ENCODE results near the gene NCAN. TPM values are rescaled to one million over a fixed set of nuclear protein-coding genes. Genes with fewer than 3 reads are reported as not detected.

Gene NCAN
- polyA plus RNA-seq, 1 donor from 2014 or later = 52.1 TPM

DNA sequence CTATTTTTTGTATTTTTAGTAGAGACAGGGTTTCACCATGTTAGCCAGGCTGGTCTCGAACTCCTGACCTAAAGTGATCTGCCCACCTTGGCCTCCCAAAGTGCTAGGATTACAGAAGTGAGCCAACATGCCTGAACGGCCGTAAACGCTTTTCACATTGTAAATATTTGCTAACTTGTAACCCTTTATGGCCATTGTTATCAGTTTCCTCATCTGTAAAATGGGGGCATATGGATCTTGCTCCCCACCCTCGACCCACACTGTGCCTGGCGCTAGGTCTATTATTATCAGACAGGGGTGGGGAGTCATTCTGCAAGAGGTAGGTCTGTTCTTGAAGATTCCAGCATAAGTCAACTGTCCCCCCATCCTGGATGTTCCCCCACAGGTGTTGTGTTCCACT lies 11.9 kb downstream of the NCAN start:
- Histone ChIP-seq H3K9me3 (ENCODE audit: low read length) (no peaks in the 10 kb centered on the region), H3K27ac (ENCODE audit: low read length) (no peak overlapping the region), H4K20me1 (ENCODE audit: insufficient read depth) (no peaks in the 10 kb centered on the region), H3K36me3 (ENCODE audit: insufficient read depth, low read length) (peaks cover 6% of the 10 kb centered on the region), H2AFZ (ENCODE audit: low read depth, low read length) (no peak overlapping the region), H3K9me2 (ENCODE audit: insufficient read depth, low read length) (no peaks in the 10 kb centered on the region), H3K4me2 (ENCODE audit: low read length) (no peak overlapping the region), H3K4me3 (ENCODE audit: low read length) (no peak overlapping the region), H3F3A (ENCODE audit: insufficient read depth, low read length, poor library complexity, severe bottlenecking) (no peaks in the 10 kb centered on the region), H3K27me3 (ENCODE audit: insufficient read depth, low read depth, low read length) (no peaks in the 10 kb centered on the region), H3K9ac (ENCODE audit: low read length) (no peak overlapping the region), H3K79me2 (replicated peaks; ENCODE audit: insufficient read depth, low read length) (no peaks in the 10 kb centered on the region)
- no peak for TF ChIP-seq RAD21 (conservative IDR thresholded peaks at IDR 0.05)
- TF ChIP-seq POLR2AphosphoS5 (IDR thresholded peaks at IDR 0.05) = no peak
- TF ChIP-seq SMC3 (conservative IDR thresholded peaks at IDR 0.05; ENCODE audit: poor library complexity) = no peak
- TF ChIP-seq, protein P1, sequence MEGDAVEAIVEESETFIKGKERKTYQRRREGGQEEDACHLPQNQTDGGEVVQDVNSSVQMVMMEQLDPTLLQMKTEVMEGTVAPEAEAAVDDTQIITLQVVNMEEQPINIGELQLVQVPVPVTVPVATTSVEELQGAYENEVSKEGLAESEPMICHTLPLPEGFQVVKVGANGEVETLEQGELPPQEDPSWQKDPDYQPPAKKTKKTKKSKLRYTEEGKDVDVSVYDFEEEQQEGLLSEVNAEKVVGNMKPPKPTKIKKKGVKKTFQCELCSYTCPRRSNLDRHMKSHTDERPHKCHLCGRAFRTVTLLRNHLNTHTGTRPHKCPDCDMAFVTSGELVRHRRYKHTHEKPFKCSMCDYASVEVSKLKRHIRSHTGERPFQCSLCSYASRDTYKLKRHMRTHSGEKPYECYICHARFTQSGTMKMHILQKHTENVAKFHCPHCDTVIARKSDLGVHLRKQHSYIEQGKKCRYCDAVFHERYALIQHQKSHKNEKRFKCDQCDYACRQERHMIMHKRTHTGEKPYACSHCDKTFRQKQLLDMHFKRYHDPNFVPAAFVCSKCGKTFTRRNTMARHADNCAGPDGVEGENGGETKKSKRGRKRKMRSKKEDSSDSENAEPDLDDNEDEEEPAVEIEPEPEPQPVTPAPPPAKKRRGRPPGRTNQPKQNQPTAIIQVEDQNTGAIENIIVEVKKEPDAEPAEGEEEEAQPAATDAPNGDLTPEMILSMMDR (IDR thresholded peaks at IDR 0.05; ENCODE audit: poor library complexity, severe bottlenecking) = no peak
- no peak for TF ChIP-seq MXI1 (conservative IDR thresholded peaks at IDR 0.05; ENCODE audit: poor library complexity, severe bottlenecking)
- no peak for TF ChIP-seq EP300 (conservative IDR thresholded peaks at IDR 0.05; ENCODE audit: poor library complexity, severe bottlenecking)
- TF ChIP-seq EZH2 (IDR thresholded peaks at IDR 0.05; ENCODE audit: borderline replicate concordance, insufficient read depth, low read length, poor library complexity, severe bottlenecking) = no peak
- no peak for TF ChIP-seq TAF1 (IDR thresholded peaks at IDR 0.05; ENCODE audit: low read depth)
- TF ChIP-seq, protein P2, sequence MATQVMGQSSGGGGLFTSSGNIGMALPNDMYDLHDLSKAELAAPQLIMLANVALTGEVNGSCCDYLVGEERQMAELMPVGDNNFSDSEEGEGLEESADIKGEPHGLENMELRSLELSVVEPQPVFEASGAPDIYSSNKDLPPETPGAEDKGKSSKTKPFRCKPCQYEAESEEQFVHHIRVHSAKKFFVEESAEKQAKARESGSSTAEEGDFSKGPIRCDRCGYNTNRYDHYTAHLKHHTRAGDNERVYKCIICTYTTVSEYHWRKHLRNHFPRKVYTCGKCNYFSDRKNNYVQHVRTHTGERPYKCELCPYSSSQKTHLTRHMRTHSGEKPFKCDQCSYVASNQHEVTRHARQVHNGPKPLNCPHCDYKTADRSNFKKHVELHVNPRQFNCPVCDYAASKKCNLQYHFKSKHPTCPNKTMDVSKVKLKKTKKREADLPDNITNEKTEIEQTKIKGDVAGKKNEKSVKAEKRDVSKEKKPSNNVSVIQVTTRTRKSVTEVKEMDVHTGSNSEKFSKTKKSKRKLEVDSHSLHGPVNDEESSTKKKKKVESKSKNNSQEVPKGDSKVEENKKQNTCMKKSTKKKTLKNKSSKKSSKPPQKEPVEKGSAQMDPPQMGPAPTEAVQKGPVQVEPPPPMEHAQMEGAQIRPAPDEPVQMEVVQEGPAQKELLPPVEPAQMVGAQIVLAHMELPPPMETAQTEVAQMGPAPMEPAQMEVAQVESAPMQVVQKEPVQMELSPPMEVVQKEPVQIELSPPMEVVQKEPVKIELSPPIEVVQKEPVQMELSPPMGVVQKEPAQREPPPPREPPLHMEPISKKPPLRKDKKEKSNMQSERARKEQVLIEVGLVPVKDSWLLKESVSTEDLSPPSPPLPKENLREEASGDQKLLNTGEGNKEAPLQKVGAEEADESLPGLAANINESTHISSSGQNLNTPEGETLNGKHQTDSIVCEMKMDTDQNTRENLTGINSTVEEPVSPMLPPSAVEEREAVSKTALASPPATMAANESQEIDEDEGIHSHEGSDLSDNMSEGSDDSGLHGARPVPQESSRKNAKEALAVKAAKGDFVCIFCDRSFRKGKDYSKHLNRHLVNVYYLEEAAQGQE (IDR thresholded peaks at IDR 0.05; ENCODE audit: borderline replicate concordance) = no peak

GRCh38 chr19:19224150-19224851 lies 12.5 kb downstream of the NCAN start:
- H3F3A ChIP-seq (ENCODE audit: insufficient read depth, low read length, poor library complexity, severe bottlenecking) = no peaks in the 10 kb centered on the region
- no peak for TF ChIP-seq MXI1 (conservative IDR thresholded peaks at IDR 0.05; ENCODE audit: poor library complexity, severe bottlenecking)
- TF ChIP-seq TAF1 (IDR thresholded peaks at IDR 0.05; ENCODE audit: low read depth) = no peak
- TF ChIP-seq POLR2AphosphoS5 (IDR thresholded peaks at IDR 0.05) = no peak
- TF ChIP-seq EP300 (conservative IDR thresholded peaks at IDR 0.05; ENCODE audit: poor library complexity, severe bottlenecking) = no peak
- TF ChIP-seq, protein P1 (IDR thresholded peaks at IDR 0.05; ENCODE audit: poor library complexity, severe bottlenecking) = no peak
- TF ChIP-seq EZH2 (IDR thresholded peaks at IDR 0.05; ENCODE audit: borderline replicate concordance, insufficient read depth, low read length, poor library complexity, severe bottlenecking) = no peak
- TF ChIP-seq, protein P2 (IDR thresholded peaks at IDR 0.05; ENCODE audit: borderline replicate concordance) = no peak
- no peak for TF ChIP-seq RAD21 (conservative IDR thresholded peaks at IDR 0.05)
- no peak for TF ChIP-seq SMC3 (conservative IDR thresholded peaks at IDR 0.05; ENCODE audit: poor library complexity)

More at GRCh38 chr19:19224150-19224851, 12.5 kb downstream of the NCAN start:
- Histone ChIP-seq H3K9me2 (ENCODE audit: insufficient read depth, low read length) (no peaks in the 10 kb centered on the region), H3K27ac (ENCODE audit: low read length) (no peak overlapping the region), H3K27me3 (ENCODE audit: insufficient read depth, low read depth, low read length) (no peaks in the 10 kb centered on the region), H4K20me1 (ENCODE audit: insufficient read depth) (no peaks in the 10 kb centered on the region), H3K9ac (ENCODE audit: low read length) (no peak overlapping the region), H3K4me2 (ENCODE audit: low read length) (no peak overlapping the region), H2AFZ (ENCODE audit: low read depth, low read length) (no peak overlapping the region), H3K79me2 (replicated peaks; ENCODE audit: insufficient read depth, low read length) (no peaks in the 10 kb centered on the region), H3K36me3 (ENCODE audit: insufficient read depth, low read length) (peaks cover 6% of the 10 kb centered on the region), H3K4me3 (ENCODE audit: low read length) (no peak overlapping the region), H3K9me3 (ENCODE audit: low read length) (no peaks in the 10 kb centered on the region)

Measured in neural cell (in vitro differentiated cells).